Hepatocyte (in vitro differentiated cells): ENCODE results near the gene ZNF445.

Experiments used
- EZH2 ChIP-seq: fragments of 200-600 bp; sonication (generic); IDR thresholded peaks from 2 replicates; pipeline ENCODE4 v1.6.1; 2016; ENCODE audit warnings: antibody characterized with exemption, mild to moderate bottlenecking, borderline replicate concordance
- EZH2phosphoT487 ChIP-seq: fragments of 200-600 bp; sonication (generic); IDR thresholded peaks from one replicate; pipeline ENCODE4 v1.6.1; 2018; ENCODE audit warnings: antibody characterized with exemption, mild to moderate bottlenecking, low read depth, moderate library complexity; ENCODE audit not compliant: unreplicated experiment, severe bottlenecking
- TF ChIP-seq, protein P1 (sequence below): fragments of 200-600 bp; sonication (generic); IDR thresholded peaks from 2 replicates; pipeline ENCODE4 v1.5.1; 2016; ENCODE audit warnings: antibody characterized with exemption, mild to moderate bottlenecking; ENCODE audit not compliant: poor library complexity

DNA sequence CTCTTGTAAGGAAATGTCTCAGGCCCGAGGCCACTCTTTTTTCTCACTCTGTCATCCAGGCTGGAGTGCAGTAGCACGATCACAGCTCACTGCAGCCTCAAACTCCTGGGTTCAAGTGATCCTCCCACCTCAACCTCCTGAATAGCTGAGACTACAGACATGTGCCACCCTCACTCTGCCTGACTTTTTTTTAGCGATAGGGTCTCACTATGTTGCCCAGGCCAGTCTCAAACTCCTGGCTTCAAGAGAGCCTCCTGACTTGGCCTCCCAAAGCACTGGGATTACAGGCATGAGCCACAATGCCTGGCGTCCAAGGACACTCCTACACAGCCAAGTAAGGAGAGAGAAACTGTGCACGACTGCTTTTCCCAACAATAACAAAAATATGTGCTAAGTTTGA is 7.6 kb downstream of the ZNF445 start:
- TF ChIP-seq, protein P1, sequence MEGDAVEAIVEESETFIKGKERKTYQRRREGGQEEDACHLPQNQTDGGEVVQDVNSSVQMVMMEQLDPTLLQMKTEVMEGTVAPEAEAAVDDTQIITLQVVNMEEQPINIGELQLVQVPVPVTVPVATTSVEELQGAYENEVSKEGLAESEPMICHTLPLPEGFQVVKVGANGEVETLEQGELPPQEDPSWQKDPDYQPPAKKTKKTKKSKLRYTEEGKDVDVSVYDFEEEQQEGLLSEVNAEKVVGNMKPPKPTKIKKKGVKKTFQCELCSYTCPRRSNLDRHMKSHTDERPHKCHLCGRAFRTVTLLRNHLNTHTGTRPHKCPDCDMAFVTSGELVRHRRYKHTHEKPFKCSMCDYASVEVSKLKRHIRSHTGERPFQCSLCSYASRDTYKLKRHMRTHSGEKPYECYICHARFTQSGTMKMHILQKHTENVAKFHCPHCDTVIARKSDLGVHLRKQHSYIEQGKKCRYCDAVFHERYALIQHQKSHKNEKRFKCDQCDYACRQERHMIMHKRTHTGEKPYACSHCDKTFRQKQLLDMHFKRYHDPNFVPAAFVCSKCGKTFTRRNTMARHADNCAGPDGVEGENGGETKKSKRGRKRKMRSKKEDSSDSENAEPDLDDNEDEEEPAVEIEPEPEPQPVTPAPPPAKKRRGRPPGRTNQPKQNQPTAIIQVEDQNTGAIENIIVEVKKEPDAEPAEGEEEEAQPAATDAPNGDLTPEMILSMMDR = no peak
- TF ChIP-seq EZH2 (no peak), EZH2phosphoT487 (no peak)
